ENCODE measurements around the gene OPA1.

Gene OPA1

DNA sequence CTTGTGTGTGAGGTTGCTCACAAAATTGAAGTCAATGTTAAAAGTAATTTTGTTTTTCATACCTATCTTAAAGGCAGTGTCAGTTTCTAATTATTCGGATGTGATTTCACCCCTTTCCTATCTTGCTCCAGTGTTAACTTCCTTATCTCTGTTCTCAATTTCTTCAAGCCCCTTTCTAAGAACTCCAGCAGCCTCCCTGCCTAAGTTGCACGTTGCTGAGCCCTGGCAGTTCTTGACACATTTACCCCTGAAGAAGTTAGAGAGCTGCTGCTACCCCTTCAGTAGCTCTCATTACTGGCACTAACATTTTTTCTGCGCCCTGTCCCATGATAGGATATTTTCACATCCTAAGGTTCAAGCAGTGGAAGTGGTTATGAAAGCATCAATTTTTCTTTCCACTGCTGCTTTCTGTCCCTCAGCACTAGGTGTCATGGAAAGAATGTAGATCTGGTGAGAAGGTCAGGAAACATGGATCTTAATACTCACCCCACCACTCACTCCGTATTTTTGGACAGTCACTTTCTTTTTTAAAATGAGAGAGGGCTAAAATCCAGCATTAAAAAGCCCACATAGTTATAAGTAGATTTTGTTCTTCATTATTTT, 62.9 kb downstream of the OPA1 start:
- Histone ChIP-seq H3K79me2 (ENCODE audit: control insufficient read depth, low read length) (no peaks in the 10 kb centered on the region), H3K4me1 (ENCODE audit: control insufficient read depth, low read length) (no peaks in the 10 kb centered on the region), H3K9me3 (ENCODE audit: control insufficient read depth, insufficient read depth, low read length) (no peaks in the 10 kb centered on the region), H3K4me2 (ENCODE audit: low read length) (no peak overlapping the region), H3K9me2 (replicated peaks; ENCODE audit: control insufficient read depth, low read length) (no peaks in the 10 kb centered on the region), H3K27me3 (ENCODE audit: control insufficient read depth, low read length) (no peaks in the 10 kb centered on the region), H3K4me3 (ENCODE audit: low read length) (no peak overlapping the region), H3K27ac (ENCODE audit: low read depth, low read length) (no peak overlapping the region), H3K36me3 (ENCODE audit: control insufficient read depth, low read length) (peaks cover 58% of the 10 kb centered on the region), H4K20me1 (ENCODE audit: control insufficient read depth, insufficient read depth, low read depth, low read length) (no peaks in the 10 kb centered on the region), H3F3A (ENCODE audit: control insufficient read depth, insufficient read depth) (no peaks in the 10 kb centered on the region)
- TF ChIP-seq, protein P1, sequence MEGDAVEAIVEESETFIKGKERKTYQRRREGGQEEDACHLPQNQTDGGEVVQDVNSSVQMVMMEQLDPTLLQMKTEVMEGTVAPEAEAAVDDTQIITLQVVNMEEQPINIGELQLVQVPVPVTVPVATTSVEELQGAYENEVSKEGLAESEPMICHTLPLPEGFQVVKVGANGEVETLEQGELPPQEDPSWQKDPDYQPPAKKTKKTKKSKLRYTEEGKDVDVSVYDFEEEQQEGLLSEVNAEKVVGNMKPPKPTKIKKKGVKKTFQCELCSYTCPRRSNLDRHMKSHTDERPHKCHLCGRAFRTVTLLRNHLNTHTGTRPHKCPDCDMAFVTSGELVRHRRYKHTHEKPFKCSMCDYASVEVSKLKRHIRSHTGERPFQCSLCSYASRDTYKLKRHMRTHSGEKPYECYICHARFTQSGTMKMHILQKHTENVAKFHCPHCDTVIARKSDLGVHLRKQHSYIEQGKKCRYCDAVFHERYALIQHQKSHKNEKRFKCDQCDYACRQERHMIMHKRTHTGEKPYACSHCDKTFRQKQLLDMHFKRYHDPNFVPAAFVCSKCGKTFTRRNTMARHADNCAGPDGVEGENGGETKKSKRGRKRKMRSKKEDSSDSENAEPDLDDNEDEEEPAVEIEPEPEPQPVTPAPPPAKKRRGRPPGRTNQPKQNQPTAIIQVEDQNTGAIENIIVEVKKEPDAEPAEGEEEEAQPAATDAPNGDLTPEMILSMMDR (IDR thresholded peaks at IDR 0.05; ENCODE audit: low read depth, low read length, poor library complexity, severe bottlenecking) = no peak
- no peak for TF ChIP-seq EZH2phosphoT487 (IDR thresholded peaks at IDR 0.05; ENCODE audit: borderline replicate concordance, low read length)

- no peak overlapping the region for H3K4me2 ChIP-seq (ENCODE audit: low read length)
- H4K20me1 ChIP-seq (ENCODE audit: control insufficient read depth, insufficient read depth, low read depth, low read length) = no peaks in the 10 kb centered on the region
- H3K27ac ChIP-seq (ENCODE audit: low read depth, low read length) = no peak overlapping the region
- H3K79me2 ChIP-seq (ENCODE audit: control insufficient read depth, low read length) = no peaks in the 10 kb centered on the region
- no peaks in the 10 kb centered on the region for H3K9me3 ChIP-seq (ENCODE audit: control insufficient read depth, insufficient read depth, low read length)
- no peak for TF ChIP-seq EZH2phosphoT487 (IDR thresholded peaks at IDR 0.05; ENCODE audit: borderline replicate concordance, low read length)
- TF ChIP-seq, protein P1 (IDR thresholded peaks at IDR 0.05; ENCODE audit: low read depth, low read length, poor library complexity, severe bottlenecking) = no peak
- H3K9me2 ChIP-seq (replicated peaks; ENCODE audit: control insufficient read depth, low read length) = no peaks in the 10 kb centered on the region
- H3K4me1 ChIP-seq (ENCODE audit: control insufficient read depth, low read length) = no peaks in the 10 kb centered on the region
- no peaks in the 10 kb centered on the region for H3K27me3 ChIP-seq (ENCODE audit: control insufficient read depth, low read length)
- peaks cover 61% of the 10 kb centered on the region for H3K36me3 ChIP-seq (ENCODE audit: control insufficient read depth, low read length)
- no peak overlapping the region for H3K4me3 ChIP-seq (ENCODE audit: low read length)
- H3F3A ChIP-seq (ENCODE audit: control insufficient read depth, insufficient read depth) = no peaks in the 10 kb centered on the region
These were observed 63.4 kb downstream of the OPA1 start for GRCh38 chr3:193656445-193656844.

- H3K4me2 ChIP-seq (ENCODE audit: low read length) = no peak overlapping the region
- H4K20me1 ChIP-seq (ENCODE audit: control insufficient read depth, insufficient read depth, low read depth, low read length) = no peaks in the 10 kb centered on the region
- H3K9me2 ChIP-seq (replicated peaks; ENCODE audit: control insufficient read depth, low read length) = no peaks in the 10 kb centered on the region
- peaks cover 65% of the 10 kb centered on the region for H3K36me3 ChIP-seq (ENCODE audit: control insufficient read depth, low read length)
- H3K4me3 ChIP-seq (ENCODE audit: low read length) = no peak overlapping the region
- H3F3A ChIP-seq (ENCODE audit: control insufficient read depth, insufficient read depth) = no peaks in the 10 kb centered on the region
- TF ChIP-seq, protein P1 (IDR thresholded peaks at IDR 0.05; ENCODE audit: low read depth, low read length, poor library complexity, severe bottlenecking) = no peak
- TF ChIP-seq EZH2phosphoT487 (IDR thresholded peaks at IDR 0.05; ENCODE audit: borderline replicate concordance, low read length) = no peak
- no peaks in the 10 kb centered on the region for H3K4me1 ChIP-seq (ENCODE audit: control insufficient read depth, low read length)
- H3K27ac ChIP-seq (ENCODE audit: low read depth, low read length) = no peak overlapping the region
- H3K79me2 ChIP-seq (ENCODE audit: control insufficient read depth, low read length) = no peaks in the 10 kb centered on the region
- H3K27me3 ChIP-seq (ENCODE audit: control insufficient read depth, low read length) = no peaks in the 10 kb centered on the region
- no peaks in the 10 kb centered on the region for H3K9me3 ChIP-seq (ENCODE audit: control insufficient read depth, insufficient read depth, low read length)
These were observed 63.9 kb downstream of the OPA1 start for GRCh38 chr3:193656878-193657282.

Data from DOHH2 (cell line).